ENCODE measurements around the gene KY.

KY gene

DNA sequence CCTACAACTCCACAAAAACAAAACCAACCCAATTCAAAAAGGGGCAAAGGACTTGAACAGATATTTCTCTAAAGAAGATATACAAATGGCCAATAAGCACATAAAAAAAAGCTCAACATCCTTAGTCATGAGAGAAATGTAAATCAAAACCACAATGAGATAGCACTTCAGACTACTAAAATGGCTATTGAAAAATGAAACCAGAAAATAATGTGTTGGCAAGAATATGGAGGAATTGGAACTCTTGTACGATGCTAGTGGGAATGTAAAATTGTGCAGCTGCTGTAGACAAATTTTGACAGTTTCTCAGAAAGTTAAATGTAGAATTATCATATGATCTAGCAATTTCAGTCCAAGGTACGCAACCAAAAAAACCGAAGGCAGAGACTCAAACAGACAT is 29.0 kb downstream of the KY start:
- in situ Hi-C loops (cut with HindIII; ENCODE audit: low sequenced_read_pairs) = no loop called here

DNA sequence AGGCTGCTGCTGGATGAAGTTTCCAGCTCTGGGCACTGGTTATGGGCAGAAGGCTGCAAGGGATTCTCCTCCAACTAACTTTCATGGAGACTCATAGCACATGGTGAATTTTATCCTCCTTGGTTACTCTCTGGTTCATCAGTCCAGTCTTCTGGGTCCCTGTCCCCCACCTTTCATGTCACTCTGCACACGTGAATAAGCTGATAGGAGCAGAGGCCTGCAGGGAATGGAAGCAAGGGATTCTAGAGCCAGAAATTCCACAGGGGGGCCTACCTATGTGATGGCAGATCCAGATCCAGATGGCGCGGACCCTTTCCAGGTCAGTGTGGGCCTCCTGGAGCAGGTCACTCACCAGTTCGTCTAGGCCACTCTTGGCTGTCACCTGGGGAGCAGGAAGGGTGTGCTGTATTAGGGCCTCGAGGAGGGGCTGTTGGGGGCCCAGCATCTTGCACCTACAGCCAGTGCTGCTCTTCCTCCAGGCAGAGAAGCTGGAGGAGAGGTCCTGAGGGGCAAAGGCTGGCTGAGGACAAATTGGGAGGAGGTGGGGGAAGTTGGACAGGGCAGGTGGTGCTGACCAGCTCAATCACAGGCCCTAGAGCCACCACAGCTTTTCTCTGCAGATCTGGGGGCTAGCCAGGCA is 30.2 kb downstream of the KY start:
- in situ Hi-C loops (cut with HindIII; ENCODE audit: low sequenced_read_pairs) = no loop called here

DNA sequence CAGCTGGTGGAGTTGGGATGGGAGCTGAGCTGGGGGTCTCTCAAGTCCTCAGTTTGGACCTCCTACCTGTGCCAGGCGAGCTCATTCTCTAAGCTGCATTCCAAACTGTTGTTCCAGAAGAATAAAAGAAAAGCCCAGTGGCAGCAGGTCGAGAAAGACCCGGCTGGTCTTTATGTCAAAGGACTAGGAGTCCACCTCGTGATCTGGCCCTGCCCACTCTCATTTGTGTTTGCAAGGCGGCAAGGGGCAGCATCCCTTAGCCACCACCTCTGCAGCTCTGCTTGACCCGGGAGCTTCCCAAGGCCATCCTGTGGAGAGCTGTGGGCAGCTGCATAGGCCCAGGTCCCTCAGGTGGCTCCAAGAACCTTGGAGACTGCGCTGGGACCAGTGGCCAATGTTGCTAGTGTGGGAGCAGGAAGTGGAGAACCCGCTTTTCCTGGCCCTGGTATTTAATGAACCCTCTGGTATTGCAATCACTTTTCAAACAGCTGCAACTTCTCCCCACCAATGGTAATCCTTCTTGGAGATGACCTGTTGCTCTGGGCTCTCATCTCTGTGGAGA is 30.9 kb downstream of the KY start:
- in situ Hi-C loops (cut with HindIII; ENCODE audit: low sequenced_read_pairs) = no loop called here

DNA sequence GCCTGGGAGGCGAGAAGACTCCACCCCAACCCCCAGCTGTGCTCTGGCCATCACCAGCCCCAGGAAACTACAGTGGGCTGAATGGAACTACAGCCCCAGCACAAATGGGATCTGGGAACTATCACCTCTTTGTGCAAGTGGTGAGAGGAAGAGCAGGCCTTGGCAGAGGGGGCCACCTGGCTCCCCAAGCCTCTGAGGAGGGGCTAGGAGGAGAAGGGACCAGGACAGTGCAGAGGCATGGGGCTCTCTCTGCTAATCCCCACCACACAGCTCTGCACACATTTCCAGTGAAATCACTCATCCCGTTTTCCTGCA is 31.6 kb downstream of the KY start:
- in situ Hi-C loops (cut with HindIII; ENCODE audit: low sequenced_read_pairs) = no loop called here

DNA sequence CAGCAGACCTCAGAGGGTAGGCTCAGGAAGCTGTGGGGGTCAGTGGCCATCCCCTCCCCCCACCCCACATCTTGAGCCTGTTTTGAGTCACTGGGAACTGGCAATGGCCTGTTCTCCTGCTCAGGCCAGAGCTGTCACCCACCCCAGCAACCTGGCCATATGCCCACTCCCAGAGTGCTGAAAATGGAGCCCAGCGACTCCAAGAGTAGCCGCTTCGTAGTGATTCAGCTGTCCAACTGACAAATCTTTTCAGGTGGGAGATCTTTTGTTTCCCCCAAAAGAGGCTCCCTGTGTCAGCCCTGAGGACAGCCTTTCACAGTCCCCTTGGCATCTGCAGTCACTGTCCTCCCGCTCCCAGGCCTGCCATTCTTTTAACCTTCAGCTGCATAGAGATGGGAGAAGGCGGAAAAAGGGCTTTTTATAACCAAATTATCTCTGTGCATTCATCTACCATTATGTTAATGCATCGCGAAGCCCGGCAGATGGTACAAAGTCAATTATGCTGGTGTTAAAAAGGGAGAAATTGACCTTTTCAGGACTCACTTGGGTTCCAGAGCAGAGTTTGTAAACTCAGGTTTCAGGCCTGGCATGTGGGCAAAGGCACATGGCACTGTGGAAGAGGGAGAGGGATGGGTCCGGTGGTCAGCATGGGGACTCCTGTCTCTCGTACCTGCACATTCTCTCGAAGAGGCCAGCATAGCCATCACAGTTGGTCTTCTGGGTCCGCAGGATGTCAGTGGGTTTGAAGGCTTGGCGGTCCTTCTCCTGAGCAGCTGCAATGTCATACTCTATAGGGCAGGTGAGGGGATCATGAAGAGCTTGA is 32.1 kb downstream of the KY start:
- in situ Hi-C loops (cut with HindIII; ENCODE audit: low sequenced_read_pairs) = no loop called here

- in situ Hi-C loops (cut with HindIII; ENCODE audit: low sequenced_read_pairs) = no loop called here
Observed at GRCh38 chr3:134617608-134618477, 33.0 kb downstream of the KY start.

DNA sequence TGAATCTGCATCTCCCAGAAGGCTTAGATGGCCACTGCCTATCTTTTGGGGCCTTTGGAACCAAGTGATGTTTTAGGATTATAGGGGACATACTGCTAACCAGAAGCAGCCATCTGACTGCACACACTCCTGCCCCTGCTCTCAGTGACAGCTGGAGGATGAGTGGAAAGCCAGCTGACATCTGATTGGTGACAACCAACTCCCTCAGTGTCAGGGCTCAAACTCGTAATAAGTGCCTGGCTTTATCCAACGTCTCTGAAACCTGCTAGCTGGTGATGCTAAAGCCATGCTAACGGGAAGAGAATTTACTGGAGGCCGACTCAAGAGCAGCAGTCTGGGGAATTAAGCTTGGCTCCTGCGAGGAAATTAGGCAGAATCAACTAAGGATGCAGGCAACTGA is 35.1 kb downstream of the KY start:
- in situ Hi-C loops (cut with HindIII; ENCODE audit: low sequenced_read_pairs) = no loop called here

GRCh38 chr3:134614955-134615354 is 35.9 kb downstream of the KY start:
- in situ Hi-C loops (cut with HindIII; ENCODE audit: low sequenced_read_pairs) = no loop called here

DNA sequence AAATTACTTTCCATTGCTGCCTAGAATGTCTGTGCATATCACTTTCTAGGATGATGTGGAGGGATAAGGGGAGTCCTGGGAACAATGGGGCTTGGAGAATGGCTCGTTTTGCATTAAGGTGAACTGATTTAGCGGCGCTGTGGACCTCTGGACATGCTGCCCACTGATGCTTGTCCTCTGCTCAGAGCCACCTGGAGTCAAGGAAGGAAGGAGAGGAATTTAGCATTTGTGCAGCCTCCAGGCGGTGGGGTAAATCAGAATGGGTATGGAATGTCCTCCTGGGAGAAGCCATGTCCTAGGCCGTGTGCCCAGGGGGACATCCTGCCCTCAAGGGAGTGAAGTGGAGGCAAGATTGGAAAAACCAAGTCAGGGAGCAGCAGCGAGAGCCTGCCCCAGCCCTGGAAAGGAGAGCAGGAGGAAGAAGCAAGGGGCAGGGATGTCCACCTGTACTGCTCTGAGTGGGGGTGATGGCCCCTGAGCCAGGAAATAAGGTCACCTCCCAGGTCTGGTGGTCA is 37.8 kb downstream of the KY start:
- in situ Hi-C loops (cut with HindIII; ENCODE audit: low sequenced_read_pairs) = no loop called here

DNA sequence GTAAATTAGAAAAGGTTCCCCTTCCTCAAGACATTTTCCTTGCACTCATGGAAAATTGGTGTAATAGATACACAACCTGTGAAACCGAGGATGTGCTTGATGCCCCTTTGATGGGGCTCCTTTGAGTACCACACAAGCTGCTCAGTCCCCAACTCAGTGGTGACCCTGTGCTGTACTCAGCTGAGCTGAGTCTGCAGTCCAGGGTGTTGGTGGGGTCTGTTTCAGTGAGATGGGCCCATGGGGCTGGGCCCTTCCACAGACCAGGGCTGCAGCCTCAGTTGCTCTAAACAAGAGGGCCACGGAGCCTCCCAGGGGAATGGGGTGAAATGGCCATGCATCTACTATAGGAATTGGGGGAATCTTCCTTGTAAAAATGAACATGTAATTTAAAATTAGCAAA is 39.3 kb downstream of the KY start:
- in situ Hi-C loops (cut with HindIII; ENCODE audit: low sequenced_read_pairs) = no loop called here

- in situ Hi-C loops (cut with HindIII; ENCODE audit: low sequenced_read_pairs) = no loop called here
Observed at GRCh38 chr3:134610432-134611385, 40.1 kb downstream of the KY start.

DNA sequence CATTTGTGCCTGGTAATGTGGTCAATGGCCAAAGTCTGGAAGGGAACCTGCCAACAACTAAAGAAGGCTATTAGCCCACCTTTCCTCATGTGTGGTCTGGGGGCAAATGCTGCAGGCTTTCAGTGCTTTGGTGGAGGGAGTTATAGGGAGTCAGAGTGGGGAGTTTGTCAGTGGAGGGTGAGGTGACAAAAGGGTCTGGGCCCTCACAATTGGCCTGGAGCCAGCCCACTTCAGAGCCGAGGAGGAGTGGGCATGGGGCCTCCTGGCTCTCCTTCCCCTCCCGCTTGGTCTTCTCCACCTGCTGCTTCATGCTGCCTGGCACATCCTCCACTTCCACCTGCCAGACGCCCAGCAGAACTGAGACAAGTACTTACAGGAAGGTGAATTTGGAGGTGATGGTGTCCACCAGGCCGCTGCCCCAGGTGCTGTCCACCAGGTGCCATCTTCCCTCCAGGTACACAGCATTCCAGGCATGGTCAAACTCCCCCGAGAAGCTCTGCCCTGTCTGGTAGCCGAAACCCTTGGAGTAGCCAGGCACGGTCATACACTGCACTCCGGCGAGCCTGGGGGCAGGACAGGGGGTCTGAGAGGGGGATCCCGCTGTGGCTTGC is 40.9 kb downstream of the KY start:
- in situ Hi-C loops (cut with HindIII; ENCODE audit: low sequenced_read_pairs) = no loop called here

GRCh38 chr3:134608771-134609435 is 41.9 kb downstream of the KY start:
- in situ Hi-C loops (cut with HindIII; ENCODE audit: low sequenced_read_pairs) = no loop called here

DNA sequence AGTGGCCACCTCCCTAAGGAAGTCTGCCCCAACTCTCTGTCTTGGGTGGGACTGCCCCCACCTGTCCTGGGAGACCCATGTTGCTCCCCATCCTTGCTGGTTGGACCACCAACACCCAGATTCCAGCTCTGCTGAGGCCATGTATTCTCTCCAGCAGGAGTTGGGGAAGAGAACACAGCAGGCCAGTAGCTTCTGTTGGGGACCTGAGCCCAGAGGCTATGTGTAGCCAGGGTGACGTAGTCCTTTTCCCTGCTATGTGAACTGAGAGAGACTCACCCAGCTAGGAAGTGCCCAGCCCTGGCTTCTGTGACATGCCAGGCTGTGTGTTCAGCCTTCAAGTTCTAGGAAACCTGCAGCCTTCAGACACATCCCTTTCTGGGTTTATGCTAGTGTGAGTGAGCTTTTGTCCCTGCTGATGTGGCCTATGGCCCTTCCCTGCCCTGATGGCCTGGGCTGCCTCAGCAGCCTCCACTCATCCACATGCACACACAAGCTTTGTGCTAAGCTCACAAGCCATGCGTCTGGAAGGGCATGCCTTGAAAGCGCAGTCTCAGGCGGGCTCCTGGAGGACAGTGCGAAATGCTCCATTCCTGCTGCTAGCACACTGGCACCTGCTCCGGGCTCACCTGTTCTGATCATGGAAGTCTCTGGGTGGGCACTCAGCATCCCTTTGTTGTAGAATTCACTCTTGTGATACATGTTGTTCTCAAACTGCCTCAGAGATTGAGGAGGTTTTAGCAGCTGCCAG is 42.6 kb downstream of the KY start:
- in situ Hi-C loops (cut with HindIII; ENCODE audit: low sequenced_read_pairs) = no loop called here

GRCh38 chr3:134607054-134608022 is 43.5 kb downstream of the KY start:
- in situ Hi-C loops (cut with HindIII; ENCODE audit: low sequenced_read_pairs) = no loop called here

DNA sequence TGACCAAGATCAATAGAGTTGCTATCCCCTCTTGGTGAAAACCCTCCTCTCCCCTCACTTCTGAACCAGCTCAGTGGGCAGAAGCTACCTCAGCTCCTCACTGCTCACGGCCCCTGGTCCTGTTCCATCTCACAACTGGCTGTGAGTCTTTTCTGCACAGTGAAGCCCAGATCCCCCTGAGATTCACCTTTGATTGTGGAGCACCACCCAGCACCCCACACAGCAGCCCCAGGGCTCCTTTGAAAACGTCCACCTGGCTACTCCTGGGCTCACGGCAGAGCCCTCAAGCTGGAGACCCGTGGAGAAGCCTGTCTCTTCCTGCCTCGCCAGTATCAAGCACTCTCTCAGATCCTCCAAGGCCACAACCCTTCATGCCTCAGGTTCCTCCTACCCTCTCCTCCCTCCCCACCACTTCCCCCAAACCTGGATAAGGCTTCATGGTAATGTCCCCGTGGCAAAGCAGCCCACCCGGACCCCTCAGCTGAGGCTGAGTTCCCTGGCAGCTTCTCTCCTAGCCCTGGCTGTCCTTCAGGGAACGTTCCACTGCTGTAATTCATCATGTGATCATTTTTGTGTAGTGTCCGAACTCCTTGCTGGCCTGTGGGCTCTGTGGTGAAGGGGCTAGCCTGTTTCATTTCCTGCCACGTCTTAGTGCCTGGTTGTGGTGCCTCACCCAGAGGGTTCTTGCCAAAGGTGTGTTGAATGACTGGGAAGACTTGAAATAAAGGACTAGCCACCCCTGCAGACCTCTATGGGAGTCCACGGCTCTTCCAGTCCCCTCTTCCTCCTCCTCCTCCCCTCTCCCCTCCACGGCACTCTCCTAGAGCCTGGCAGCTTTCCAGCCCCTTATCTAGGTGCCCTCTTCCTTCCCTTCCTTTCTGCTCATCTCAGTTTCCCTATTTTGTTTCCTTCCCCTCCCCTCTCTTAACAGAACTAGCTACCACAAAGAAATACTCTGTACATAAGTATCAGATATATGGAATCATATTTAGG is 44.5 kb downstream of the KY start:
- in situ Hi-C loops (cut with HindIII; ENCODE audit: low sequenced_read_pairs) = no loop called here

All from DLD1 (cell line).